Type B pancreatic cell (in vitro differentiated cells): ENCODE measurements around the gene KCNB1. TPM values are rescaled to one million over a fixed set of nuclear protein-coding genes. Genes with fewer than 3 reads are reported as not detected.
"Not testable (repeated sequence)": the region's sequence is repeated elsewhere in the genome, so short reads cannot be mapped to it uniquely, and the experiment has no call there.

Source experiments
- DNase-seq: peaks from one replicate; pipeline ENCODE4 v3.0.0; 2021; ENCODE audit warnings: mixed read lengths; ENCODE audit not compliant: unreplicated experiment; ENCODE audit errors: extremely low spot score
- H3K27ac Mint-ChIP-seq: 2 replicates; pipeline ENCODE4 v1.8.0; 2021; ENCODE audit warnings: mild to moderate bottlenecking, mixed read lengths
- H3K27me3 Mint-ChIP-seq: 2 replicates; pipeline ENCODE4 v1.8.0; 2021; ENCODE audit warnings: mixed read lengths
- H3K36me3 Mint-ChIP-seq: 2 replicates; pipeline ENCODE4 v1.8.0; 2021; ENCODE audit warnings: mixed read lengths
- H3K4me1 Mint-ChIP-seq: one replicate; pipeline ENCODE4 v1.8.0; 2021; ENCODE audit warnings: mixed read lengths; ENCODE audit not compliant: unreplicated experiment
- H3K4me3 Mint-ChIP-seq: 2 replicates; pipeline ENCODE4 v1.8.0; 2021; ENCODE audit warnings: mild to moderate bottlenecking, mixed read lengths
- H3K9me3 Mint-ChIP-seq: 2 replicates; pipeline ENCODE4 v1.8.0; 2021; ENCODE audit warnings: mixed read lengths
- CTCF ChIP-seq: fragments of 200-600 bp; sonication (generic); conservative IDR thresholded peaks from 2 replicates; pipeline ENCODE4 v1.5.0; 2021; ENCODE audit warnings: antibody characterized with exemption, mild to moderate bottlenecking
- total RNA-seq: library from RNA; stranded (reverse); gene quantifications from 2 replicates; pipeline ENCODE4 v1.2.1, GENCODE V29; 2021; ENCODE audit warnings: low replicate concordance

The KCNB1 gene
- total RNA-seq, 1 donor from 2014 or later = 1.2 TPM

GRCh38 chr20:49315580-49315979 is 166.9 kb downstream of the KCNB1 start:
- peaks cover 86% of the 10 kb centered on the region for H3K27me3 Mint-ChIP-seq
- no peak overlapping the region for H3K4me3 Mint-ChIP-seq

GRCh38 chr20:49314052-49314451 is 168.4 kb downstream of the KCNB1 start:
- H3K4me3 Mint-ChIP-seq, H3K9me3 Mint-ChIP-seq, H3K36me3 Mint-ChIP-seq, H3K4me1 Mint-ChIP-seq, DNase-seq, H3K27ac Mint-ChIP-seq: not testable (repeated sequence)
- H3K27me3 Mint-ChIP-seq = peaks cover 86% of the 10 kb centered on the region

More at GRCh38 chr20:49315580-49315979, 166.9 kb downstream of the KCNB1 start:
- Mint-ChIP-seq H3K36me3 (no peaks in the 10 kb centered on the region), H3K4me1 (peaks cover 5% of the 10 kb centered on the region), H3K27ac (no peak overlapping the region), H3K9me3 (peaks cover 8% of the 10 kb centered on the region)
- no peak for DNase-seq
- no peak for TF ChIP-seq CTCF

Other genes with a start within 250 kb of the KCNB1 start
- 14.1 and 21.9 TPM in 2 replicates for gene ZNFX1, start 204.6 kb downstream of the KCNB1 start, total RNA-seq
- 4.6 and 33.3 TPM in 2 replicates for gene PTGIS, start 85.5 kb upstream of the KCNB1 start, total RNA-seq
- gene B4GALT5, start 231.2 kb upstream of the KCNB1 start, total RNA-seq = 47.9 and 49.7 TPM in 2 replicates